Neural cell (in vitro differentiated cells): ENCODE data around the gene APBB2. TPM values are rescaled to one million over a fixed set of nuclear protein-coding genes. Genes with fewer than 3 reads are reported as not detected.

Source experiments
- H2AFZ ChIP-seq: fragments of 200-600, 300-800 bp; sonication (generic), shearing (Covaris generic); 2 replicates; pipeline ENCODE4 v1.6.0; 2014; ENCODE audit warnings: low read depth, mild to moderate bottlenecking, antibody characterized with exemption, low read length, moderate library complexity
- H3F3A ChIP-seq: fragments of 200-600 bp; shearing (Covaris generic); 2 replicates; pipeline ENCODE4 v1.6.1; 2016; ENCODE audit warnings: mild to moderate bottlenecking, moderate library complexity, mixed read lengths, antibody characterized with exemption, low read length; ENCODE audit not compliant: insufficient read depth, poor library complexity, severe bottlenecking
- H3K27ac ChIP-seq: fragments of 200-600, 300-800 bp; sonication (generic), shearing (Covaris generic); 2 replicates; pipeline ENCODE4 v1.5.1; 2014; ENCODE audit warnings: mild to moderate bottlenecking, low read length, moderate library complexity
- H3K27me3 ChIP-seq: fragments of 300-800, 200-600 bp; sonication (generic), shearing (Covaris generic); 2 replicates; pipeline ENCODE4 v1.6.0; 2014; ENCODE audit warnings: mild to moderate bottlenecking, low read depth, low read length, moderate library complexity; ENCODE audit not compliant: insufficient read depth
- H3K36me3 ChIP-seq: fragments of 300-800, 200-600 bp; sonication (generic), shearing (Covaris generic); 2 replicates; pipeline ENCODE4 v1.5.1; 2014; ENCODE audit warnings: mild to moderate bottlenecking, antibody characterized with exemption, low read length, moderate library complexity; ENCODE audit not compliant: insufficient read depth
- H3K4me2 ChIP-seq: fragments of 300-800, 200-600 bp; sonication (generic), shearing (Covaris generic); 2 replicates; pipeline ENCODE4 v1.6.0; 2014; ENCODE audit warnings: mild to moderate bottlenecking, low read length
- H3K4me3 ChIP-seq: fragments of 300-800, 200-600 bp; sonication (generic), shearing (Covaris generic); 2 replicates; pipeline ENCODE4 v1.5.1; 2014; ENCODE audit warnings: mild to moderate bottlenecking, low read length, moderate library complexity
- H3K79me2 ChIP-seq: fragments of 200-600 bp; shearing (Covaris generic); replicated peaks from 2 replicates; pipeline ENCODE4 v1.6.0; 2014; ENCODE audit warnings: mild to moderate bottlenecking, low read length, moderate library complexity; ENCODE audit not compliant: insufficient read depth
- H3K9ac ChIP-seq: fragments of 300-800, 200-600 bp; sonication (generic), shearing (Covaris generic); 2 replicates; pipeline ENCODE4 v1.6.1; 2016; ENCODE audit warnings: mild to moderate bottlenecking, low read length, mixed read lengths
- H3K9me2 ChIP-seq: fragments of 200-600 bp; shearing (Covaris generic); 2 replicates; pipeline ENCODE4 v1.6.1; 2016; ENCODE audit warnings: mild to moderate bottlenecking, low read length, mixed read lengths; ENCODE audit not compliant: insufficient read depth
- H3K9me3 ChIP-seq: fragments of 200-600, 300-800 bp; sonication (generic), shearing (Covaris generic); 2 replicates; pipeline ENCODE4 v1.6.1; 2016; ENCODE audit warnings: mild to moderate bottlenecking, mixed run types, low read length, moderate library complexity, mixed read lengths
- H4K20me1 ChIP-seq: fragments of 200-600 bp; shearing (Covaris generic); 2 replicates; pipeline ENCODE4 v1.6.1; 2016; ENCODE audit warnings: mild to moderate bottlenecking, mixed run types; ENCODE audit not compliant: insufficient read depth
- CTCF ChIP-seq: fragments of 450-650 bp; IDR thresholded peaks from 2 replicates; pipeline ENCODE4 v1.5.1; 2014; ENCODE audit warnings: antibody characterized with exemption, mild to moderate bottlenecking, moderate library complexity; ENCODE audit not compliant: poor library complexity, severe bottlenecking
- EP300 ChIP-seq: fragments of 450-650 bp; conservative IDR thresholded peaks from 2 replicates; pipeline ENCODE4 v1.6.1; 2014; ENCODE audit warnings: antibody characterized with exemption, mild to moderate bottlenecking, moderate library complexity; ENCODE audit not compliant: poor library complexity, severe bottlenecking
- EZH2 ChIP-seq: fragments of 200-600, 300-800 bp; shearing (Covaris generic), sonication (generic); IDR thresholded peaks from 2 replicates; pipeline ENCODE4 v1.6.1; 2014; ENCODE audit warnings: antibody characterized with exemption, low read length, borderline replicate concordance, mild to moderate bottlenecking; ENCODE audit not compliant: insufficient read depth, poor library complexity, severe bottlenecking
- MXI1 ChIP-seq: fragments of 450-650 bp; conservative IDR thresholded peaks from 2 replicates; pipeline ENCODE4 v1.6.1; 2014; ENCODE audit warnings: antibody characterized with exemption, mild to moderate bottlenecking; ENCODE audit not compliant: poor library complexity, severe bottlenecking
- POLR2AphosphoS5 ChIP-seq: IDR thresholded peaks from 2 replicates; pipeline ENCODE4 v1.6.1; 2012
- RAD21 ChIP-seq: fragments of 450-650 bp; conservative IDR thresholded peaks from 2 replicates; pipeline ENCODE4 v1.6.1; 2014; ENCODE audit warnings: antibody characterized with exemption, mild to moderate bottlenecking, moderate library complexity
- SMC3 ChIP-seq: fragments of 450-650 bp; conservative IDR thresholded peaks from 2 replicates; pipeline ENCODE4 v1.6.1; 2014; ENCODE audit warnings: antibody characterized with exemption, mild to moderate bottlenecking, moderate library complexity; ENCODE audit not compliant: poor library complexity
- TAF1 ChIP-seq: IDR thresholded peaks from 2 replicates; pipeline ENCODE4 v1.6.1; 2012; ENCODE audit warnings: low read depth
- polyA plus RNA-seq: library from polyadenylated mRNA; depleted of rRNA; stranded (reverse); fragments of >200 nt; gene quantifications from 2 replicates; pipeline ENCODE4 v1.2.3, GENCODE V29; 2014
- TF ChIP-seq, protein P1 (sequence below): IDR thresholded peaks from 2 replicates; pipeline ENCODE4 v1.6.1; 2012; ENCODE audit warnings: borderline replicate concordance

APBB2 gene
- polyA plus RNA-seq, 1 donor from 2014 or later = 41.9 TPM

- Histone ChIP-seq H3K79me2 (peaks cover 11% of the 10 kb centered on the region), H3K4me3 (no peak overlapping the region), H3K27me3 (no peaks in the 10 kb centered on the region), H3K4me2 (no peak overlapping the region), H3F3A (no peaks in the 10 kb centered on the region), H3K9ac (no peak overlapping the region), H3K36me3 (no peaks in the 10 kb centered on the region), H3K9me3 (no peaks in the 10 kb centered on the region), H3K27ac (no peak overlapping the region), H2AFZ (no peak overlapping the region), H4K20me1 (no peaks in the 10 kb centered on the region), H3K9me2 (no peaks in the 10 kb centered on the region)
- TF ChIP-seq EP300 (no peak), SMC3 (no peak), POLR2AphosphoS5 (no peak), MXI1 (no peak), TAF1 (no peak), CTCF (no peak), RAD21 (no peak), EZH2 (no peak)
These were observed 35.7 kb downstream of the APBB2 start for GRCh38 chr4:41178372-41179370.

- no peaks in the 10 kb centered on the region for H3K36me3 ChIP-seq
- no peak overlapping the region for H3K9ac ChIP-seq
- H3K4me2 ChIP-seq = no peak overlapping the region
- no peak overlapping the region for H2AFZ ChIP-seq
- no peak overlapping the region for H3K4me3 ChIP-seq
- H3K27me3 ChIP-seq = no peaks in the 10 kb centered on the region
- H4K20me1 ChIP-seq = no peaks in the 10 kb centered on the region
- H3K27ac ChIP-seq = no peak overlapping the region
- H3K9me3 ChIP-seq = no peaks in the 10 kb centered on the region
- TF ChIP-seq EP300 (no peak), RAD21 (no peak), MXI1 (no peak), POLR2AphosphoS5 (no peak), SMC3 (no peak), CTCF (no peak), TAF1 (no peak), EZH2 (no peak)
- TF ChIP-seq, protein P1, sequence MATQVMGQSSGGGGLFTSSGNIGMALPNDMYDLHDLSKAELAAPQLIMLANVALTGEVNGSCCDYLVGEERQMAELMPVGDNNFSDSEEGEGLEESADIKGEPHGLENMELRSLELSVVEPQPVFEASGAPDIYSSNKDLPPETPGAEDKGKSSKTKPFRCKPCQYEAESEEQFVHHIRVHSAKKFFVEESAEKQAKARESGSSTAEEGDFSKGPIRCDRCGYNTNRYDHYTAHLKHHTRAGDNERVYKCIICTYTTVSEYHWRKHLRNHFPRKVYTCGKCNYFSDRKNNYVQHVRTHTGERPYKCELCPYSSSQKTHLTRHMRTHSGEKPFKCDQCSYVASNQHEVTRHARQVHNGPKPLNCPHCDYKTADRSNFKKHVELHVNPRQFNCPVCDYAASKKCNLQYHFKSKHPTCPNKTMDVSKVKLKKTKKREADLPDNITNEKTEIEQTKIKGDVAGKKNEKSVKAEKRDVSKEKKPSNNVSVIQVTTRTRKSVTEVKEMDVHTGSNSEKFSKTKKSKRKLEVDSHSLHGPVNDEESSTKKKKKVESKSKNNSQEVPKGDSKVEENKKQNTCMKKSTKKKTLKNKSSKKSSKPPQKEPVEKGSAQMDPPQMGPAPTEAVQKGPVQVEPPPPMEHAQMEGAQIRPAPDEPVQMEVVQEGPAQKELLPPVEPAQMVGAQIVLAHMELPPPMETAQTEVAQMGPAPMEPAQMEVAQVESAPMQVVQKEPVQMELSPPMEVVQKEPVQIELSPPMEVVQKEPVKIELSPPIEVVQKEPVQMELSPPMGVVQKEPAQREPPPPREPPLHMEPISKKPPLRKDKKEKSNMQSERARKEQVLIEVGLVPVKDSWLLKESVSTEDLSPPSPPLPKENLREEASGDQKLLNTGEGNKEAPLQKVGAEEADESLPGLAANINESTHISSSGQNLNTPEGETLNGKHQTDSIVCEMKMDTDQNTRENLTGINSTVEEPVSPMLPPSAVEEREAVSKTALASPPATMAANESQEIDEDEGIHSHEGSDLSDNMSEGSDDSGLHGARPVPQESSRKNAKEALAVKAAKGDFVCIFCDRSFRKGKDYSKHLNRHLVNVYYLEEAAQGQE = no peak
- peaks cover 11% of the 10 kb centered on the region for H3K79me2 ChIP-seq
- H3K9me2 ChIP-seq = no peaks in the 10 kb centered on the region
- H3F3A ChIP-seq = no peaks in the 10 kb centered on the region
These were observed 37.3 kb downstream of the APBB2 start for GRCh38 chr4:41177016-41177415.
